Neural progenitor cell (in vitro differentiated cells): ENCODE data around the gene RBMS1.

Experiments
- CTCF ChIP-seq: fragments of 200-600 bp; sonication (generic); IDR thresholded peaks from 2 replicates; pipeline ENCODE4 v1.5.1; 2017; ENCODE audit warnings: antibody characterized with exemption, mild to moderate bottlenecking
- EZH2phosphoT487 ChIP-seq: fragments of 200-600 bp; sonication (generic); IDR thresholded peaks from 2 replicates; pipeline ENCODE4 v1.6.1; 2017; ENCODE audit warnings: antibody characterized with exemption

- TF ChIP-seq CTCF, result no peak
- no peak for TF ChIP-seq EZH2phosphoT487
Measured at GRCh38 chr2:160505256-160505655, 11.6 kb upstream of the RBMS1 start.
